HUDEP-2 (cell line): Measurements from ENCODE around the gene FHAD1.
A peak's percentile ranks its signal among the peaks of the same experiment; 100 is the strongest.
"Not testable (repeated sequence)": the region's sequence is repeated elsewhere in the genome, so short reads cannot be mapped to it uniquely, and the experiment has no call there.

Experiments
- DNase-seq, 76 experiments: peaks; one replicate each; lab custom pipeline; 2025; ENCODE audit not compliant: unreplicated experiment in 76 of 76; lab: John Stamatoyannopoulos, UW

FHAD1 gene

DNA sequence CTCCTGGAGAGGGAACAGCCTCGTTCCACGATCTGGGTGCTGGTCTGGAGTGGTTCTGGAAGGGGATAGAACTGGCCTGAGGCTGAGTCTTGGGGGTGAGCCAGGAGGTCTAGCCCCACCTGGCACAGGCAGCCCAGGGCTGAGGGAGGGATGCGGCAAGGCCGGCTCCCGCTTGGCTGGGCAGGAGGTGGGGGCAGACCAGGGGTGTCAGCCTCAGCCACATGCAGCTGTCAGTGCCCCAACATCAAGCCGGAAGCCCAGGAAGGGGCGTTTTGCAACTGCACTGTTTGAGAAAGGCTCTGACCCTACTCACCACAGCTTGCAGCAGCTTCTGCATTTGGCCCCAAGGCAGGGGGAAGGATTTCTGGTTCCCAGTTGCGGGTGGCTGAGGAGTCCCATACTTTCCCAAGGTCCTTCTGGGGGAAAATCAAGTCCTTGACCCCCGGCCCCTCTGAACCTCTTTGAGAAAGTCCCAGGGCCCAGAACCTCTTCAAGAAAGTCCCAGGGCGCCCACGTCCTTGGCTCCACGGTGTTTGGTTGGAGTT lies 164.6 kb downstream of the FHAD1 start:
- DNase-seq = peak in 3 of 76 experiments; percentile 5 to 25 (median 7)

DNA sequence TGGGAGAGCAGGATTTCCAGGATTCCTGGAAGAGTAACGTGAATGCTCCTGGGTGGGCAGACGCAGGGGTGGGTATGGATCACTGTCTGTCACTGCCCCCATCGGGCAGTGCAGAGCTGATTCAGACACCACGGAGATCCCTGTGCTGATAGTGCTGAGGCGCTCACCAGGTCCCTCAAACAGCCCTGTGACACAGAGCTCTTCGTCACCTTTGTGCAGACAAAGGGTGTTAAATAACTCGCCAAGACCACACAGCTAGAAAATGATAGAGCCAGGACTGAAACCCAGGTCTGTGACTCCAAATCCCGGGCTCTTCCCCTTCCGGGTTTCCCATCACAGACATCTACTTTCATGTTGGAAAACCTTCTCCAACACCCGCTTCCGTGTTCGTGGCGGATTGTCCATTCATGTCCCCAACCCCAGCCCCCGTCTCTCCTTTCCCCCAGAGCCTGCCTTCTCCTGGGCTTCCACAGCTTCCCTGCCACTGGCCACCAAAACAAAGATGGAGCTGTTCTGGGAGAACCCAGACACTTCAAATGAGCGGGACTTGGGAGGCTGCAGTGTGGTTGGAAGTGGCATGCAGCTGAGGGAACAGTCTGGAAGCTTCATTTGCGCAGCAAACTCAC lies 165.3 kb downstream of the FHAD1 start:
- DNase-seq = peak in 25 of 76 experiments; percentile 7 to 43 (median 23)

DNA sequence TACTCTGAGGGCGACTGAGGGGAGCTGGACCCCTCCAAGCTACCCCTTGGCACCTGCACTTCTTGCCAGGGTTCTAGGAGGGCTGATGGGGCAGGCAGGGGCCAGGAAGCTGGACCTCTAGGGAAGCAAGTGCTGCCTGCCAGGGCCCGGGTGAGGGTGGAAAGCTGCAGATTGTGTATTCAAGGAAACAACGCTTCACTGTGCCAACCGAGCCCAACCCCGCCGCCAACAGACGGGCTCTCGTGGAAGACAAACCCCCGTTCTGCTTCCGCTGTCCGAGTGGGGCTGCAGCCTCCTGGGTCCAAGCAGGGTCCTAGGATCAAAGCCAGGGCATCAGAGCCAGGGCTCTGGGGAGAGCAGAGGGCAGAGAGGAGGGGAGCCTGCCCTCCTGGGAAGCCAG lies 165.8 kb downstream of the FHAD1 start:
- DNase-seq = no peak

DNA sequence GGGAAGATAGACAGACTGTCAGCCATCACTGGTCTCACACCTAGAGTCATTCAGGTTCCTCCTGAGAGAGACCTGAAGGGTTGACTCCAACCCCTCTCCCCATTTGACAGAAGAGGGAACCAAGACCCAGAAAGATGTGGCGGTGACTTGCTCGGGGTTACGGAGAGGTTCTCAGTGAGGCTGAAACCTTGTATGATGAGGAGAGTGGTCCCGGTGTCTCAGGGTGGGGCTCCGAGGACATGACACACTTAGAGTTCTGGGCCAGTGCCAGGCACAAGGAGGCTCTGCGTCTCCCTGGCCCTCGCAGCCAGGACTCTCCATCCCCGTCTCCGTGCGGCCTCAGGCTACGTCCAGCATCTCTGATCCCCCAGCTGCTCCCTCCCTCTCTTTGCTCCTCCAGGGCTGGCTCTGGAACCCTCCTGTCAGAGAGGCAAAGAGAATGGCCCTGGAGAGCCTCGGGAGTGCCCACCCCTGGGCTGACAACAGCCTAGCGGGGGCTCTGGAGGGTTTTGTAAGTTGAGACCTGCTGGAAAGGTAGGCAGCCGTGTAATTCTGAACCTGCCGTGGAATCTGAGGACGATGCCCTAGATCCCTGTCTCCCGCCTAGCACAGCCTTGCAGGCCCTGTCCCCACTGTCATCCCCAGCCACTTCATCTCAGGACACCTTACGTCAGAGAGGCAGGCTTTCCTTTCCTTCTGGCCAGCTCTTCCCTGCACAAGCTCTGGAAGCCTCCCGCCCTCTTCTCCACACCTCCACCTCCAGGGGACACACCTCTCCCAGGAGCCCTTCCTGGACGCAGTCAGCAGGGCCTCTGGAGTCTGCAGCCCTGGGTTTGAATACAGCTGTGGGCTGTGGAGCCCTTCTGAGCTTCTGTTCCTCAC lies 166.8 kb downstream of the FHAD1 start:
- no peak for DNase-seq

DNA sequence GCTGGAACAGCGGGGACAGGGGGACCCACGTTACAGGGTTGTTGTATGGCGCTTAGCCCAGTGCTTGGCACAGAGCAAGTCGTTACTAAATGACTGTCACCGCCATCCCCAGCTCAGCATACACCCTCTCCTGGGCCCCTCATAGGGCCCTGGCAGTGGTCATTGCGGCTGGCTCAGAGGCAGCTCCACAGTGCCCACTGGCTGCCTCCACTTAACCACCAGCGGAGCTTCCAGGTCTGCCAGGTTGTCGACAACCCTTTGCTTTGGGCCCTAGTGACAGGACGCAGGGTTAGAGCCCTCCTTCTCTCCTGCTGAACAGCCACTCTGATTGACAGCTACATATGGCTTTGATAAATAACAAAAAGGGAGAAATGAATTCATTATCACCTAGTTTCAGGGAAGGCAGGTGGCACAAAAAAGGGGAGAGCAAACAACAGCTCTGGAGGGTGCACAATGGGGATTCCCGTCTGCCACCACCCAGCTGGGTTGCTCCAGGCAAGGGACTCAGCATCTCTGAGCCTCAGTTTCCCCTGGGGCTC lies 167.5 kb downstream of the FHAD1 start:
- DNase-seq = no peak

DNA sequence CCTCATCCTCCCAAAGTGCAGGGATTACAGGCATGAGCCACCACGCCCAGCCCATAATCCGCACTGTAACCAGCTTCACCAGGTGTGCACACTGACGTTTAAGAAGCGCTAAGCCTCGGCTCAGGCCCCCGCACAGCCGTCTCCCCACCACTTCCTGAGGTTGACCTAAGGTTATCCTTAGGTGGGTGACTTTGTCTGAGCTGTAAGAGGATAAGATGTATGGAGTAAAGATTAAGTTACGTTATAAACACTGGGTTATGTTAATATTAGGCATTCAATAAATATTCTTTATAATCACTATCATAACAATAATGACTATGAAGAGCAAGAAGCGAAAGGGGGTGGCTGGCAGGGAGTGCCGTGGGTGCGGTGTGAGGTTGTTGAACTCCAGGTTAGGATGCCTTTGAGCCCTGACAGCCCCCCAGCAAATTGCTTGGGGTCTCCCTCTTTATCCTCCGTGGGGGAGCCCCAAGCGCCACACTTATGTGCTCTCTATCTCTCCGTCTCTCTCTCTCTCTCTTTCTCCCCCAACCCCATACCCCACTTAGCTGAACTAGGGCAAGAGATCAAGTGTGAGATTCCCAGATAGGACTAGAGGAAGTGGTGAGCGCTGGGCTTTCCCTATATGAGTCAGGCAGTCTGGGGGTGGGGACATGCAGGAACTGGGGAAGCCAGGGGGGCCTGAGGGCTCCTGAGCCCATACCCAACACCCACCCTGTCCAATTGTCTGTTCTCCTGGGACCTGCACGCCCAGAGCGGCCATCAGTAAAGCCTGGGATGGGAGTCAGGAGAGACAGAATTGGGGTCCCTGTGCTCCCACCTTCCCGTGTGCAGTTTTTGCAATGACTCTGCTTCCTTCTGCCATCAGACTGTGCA lies 170.3 kb downstream of the FHAD1 start:
- peak in 17 of 76 experiments; percentile 2 to 31 (median 18) for DNase-seq

DNA sequence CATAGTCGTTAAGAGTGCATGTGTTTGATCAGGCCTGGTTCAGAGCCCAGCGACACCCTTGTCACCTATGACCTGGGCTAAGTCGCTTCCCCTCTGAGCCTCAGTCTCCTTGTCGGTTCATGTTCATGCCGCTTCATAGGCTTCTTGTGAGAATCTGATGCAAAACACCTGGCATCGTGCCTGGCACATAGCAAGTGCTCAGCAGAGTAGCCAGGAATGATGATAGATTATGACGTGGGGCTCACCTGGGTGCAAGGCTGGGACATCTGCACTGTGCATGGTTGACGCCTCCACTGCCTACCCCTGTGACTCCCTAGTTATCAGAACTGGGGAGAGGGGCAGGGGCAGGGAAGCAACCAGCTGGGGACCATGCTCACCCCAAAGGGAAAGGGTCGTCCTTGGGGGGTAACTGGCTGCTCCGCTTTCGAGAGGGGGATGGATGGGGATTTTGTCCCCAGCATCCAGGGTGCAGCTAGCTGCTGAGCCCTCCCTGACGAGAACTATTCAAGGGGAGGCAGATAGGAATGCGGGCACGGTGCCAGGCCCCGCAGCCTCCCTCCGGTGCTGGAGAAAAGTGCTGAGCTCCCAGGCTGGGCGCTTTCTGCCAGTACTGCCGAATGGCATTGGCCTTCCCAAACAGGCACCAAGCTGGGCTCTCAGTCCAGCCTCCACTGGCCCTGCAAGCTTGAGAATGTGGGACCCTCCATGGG lies 171.9 kb downstream of the FHAD1 start:
- peak in 16 of 76 experiments; percentile 7 to 37 (median 18) for DNase-seq

DNA sequence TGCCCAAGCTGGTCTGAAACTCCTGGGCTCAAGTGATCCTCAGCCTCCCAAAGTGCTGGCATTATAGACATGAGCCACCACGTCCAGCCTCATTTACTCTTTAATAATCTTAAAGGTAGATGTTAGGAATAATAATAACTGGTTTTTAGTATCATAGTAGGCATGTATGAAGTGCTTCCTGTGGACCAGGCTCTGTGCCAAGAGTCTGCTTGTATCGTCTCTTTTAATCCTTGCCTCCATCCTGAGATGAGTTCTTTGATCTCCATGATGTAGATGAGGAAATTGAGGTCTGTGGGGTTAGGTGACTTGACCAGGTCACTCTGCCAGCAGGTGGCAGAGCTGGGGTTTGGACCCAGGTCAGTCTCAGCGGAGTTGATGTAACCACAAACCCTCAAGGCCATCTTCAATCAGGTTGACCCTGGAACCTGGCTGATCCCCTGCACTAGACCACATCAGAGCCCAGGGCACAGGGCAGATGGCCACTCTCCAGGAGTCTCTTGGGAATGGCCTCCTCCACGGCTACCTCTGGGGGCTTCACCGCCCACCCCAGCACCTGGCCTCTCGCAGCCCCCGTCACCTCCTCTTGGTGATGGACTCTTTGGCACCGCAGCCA lies 173.9 kb downstream of the FHAD1 start:
- no peak for DNase-seq

DNA sequence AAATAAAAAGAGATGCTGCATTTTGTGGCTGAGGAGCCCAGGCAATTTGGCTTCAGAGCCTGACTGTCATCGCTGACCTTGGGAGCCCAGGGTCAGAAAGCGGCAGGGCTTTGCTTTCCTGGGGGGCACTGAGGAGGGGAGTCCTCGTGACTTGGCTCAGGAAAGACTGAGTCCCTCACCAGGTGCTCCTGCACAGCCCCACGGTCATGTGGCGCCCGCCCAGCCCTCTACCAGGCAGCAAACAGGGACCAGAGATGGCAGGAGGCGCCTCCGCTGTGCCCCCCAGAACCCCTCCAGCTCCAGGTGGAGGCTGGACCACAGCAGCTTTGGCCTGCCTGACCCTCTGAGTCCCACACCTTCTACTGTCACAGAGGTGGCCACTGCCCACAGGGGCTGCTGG lies 175.8 kb downstream of the FHAD1 start:
- DNase-seq = no peak

DNA sequence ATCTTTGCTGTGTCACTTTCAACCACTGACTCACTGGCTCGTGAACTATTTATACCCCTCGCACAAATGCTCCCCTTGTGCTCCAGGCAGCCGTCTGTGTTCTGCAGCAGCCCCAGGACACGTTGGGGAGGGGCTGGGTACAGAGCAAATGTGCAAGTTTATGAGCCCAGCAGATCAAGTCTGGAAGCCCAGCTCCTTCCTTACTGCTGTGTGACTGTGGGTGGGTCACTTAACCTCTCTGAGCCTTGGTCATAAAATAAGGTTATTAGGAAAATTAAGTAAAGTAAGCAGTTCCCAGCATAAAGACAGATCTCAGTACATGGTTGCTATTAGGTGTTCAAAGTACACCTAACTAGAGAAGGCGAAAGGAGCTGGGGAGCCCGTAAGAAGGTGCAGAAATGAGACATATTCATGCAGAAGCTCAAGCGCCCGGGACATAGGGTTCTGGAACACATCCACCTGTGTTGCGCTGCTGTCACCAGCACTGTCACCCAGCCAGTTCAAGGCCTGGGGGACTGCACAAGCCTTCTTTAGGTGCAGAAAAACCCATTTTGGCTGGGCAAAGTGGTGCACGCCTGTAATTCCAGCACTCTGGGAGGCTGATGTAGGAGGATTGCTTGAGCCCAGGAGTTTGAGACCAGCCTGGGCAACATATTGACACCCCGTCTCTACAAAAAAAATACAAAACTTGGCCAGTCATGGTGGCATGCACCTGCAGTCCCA lies 176.5 kb downstream of the FHAD1 start:
- DNase-seq = no peak

DNA sequence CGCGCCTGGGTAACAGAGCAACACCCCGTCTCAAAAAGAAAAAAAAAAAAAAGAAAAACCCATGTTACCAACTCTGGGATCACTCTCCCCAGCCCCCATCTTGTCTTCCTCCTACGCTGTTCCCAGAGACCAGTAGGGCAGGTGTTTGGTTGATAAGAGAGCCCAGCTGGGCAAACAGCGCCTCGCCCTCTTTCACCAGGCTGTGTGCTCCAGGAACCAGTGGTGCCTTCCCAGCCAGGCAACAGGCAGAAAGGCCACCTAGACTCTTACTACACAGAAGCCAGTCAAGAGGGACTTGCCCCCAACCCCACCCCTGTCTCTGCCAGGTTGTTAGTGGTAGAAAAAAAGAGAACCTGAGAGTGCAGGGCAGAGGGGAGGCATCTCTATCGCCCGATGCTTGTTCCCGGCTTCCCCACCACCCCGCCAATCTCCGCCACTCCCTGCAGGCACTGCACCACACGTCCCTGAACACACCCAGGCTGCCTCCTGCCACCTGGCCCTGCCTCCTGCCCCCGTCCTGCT lies 177.2 kb downstream of the FHAD1 start:
- peak in 75 of 76 experiments; percentile 24 to 94 (median 79) for DNase-seq

DNA sequence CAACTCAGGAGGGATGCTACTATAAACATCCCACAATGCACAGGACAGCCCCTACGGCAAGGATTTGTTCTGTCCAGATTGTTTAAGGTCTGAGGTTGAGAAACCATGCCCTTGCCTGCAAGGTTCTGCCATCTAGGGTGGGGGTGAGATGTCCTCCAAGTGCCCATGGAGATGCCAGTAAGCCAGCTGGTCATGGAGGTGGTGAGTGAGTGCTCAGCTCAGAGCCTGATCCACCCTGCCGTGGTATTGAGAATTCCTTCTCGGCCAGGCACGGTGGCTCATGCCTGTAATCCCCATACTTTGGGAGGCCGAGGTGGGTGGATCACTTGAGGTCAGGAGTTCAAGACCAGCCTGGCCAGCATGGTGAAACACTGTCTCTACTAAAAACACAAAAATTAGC lies 178.0 kb downstream of the FHAD1 start:
- DNase-seq = no peak

DNA sequence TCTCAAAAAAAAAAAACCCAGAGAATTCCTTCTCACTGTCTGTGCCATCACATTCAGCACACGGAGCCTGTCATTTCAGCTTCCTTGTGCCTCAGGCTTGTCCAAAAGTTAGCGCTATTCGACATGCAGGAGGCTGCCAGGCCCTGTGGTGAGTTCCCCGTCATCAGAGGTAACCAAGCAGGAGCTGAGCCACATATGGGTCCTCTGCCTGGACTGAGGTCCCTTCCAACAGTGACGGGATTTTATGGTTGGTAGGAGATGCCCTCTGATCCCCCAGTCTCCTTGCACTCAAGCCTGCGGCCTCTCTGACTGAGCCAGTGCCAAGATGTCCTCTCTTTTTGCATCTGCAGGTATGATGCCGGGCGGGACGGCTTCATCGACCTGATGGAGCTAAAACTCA lies 178.5 kb downstream of the FHAD1 start:
- no peak for DNase-seq

DNA sequence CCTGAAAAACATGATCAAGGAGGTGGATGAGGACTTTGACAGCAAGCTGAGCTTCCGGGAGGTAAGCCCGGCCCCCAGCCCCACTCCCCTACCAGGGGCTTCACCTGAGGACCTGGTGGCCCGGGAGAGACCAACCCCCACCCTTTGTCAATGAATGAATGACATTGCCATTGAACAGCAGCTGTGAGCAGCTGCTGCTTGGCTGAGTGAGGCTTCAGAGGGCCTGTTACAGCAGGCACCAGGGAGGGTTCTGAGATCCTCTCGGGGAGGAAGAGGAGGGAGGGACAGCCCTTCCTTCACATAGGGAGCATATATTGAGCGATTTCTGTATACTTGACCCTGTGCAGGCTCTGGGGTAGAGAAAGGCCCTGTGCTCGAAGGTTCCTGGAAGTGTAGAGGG lies 178.9 kb downstream of the FHAD1 start:
- DNase-seq = no peak

DNA sequence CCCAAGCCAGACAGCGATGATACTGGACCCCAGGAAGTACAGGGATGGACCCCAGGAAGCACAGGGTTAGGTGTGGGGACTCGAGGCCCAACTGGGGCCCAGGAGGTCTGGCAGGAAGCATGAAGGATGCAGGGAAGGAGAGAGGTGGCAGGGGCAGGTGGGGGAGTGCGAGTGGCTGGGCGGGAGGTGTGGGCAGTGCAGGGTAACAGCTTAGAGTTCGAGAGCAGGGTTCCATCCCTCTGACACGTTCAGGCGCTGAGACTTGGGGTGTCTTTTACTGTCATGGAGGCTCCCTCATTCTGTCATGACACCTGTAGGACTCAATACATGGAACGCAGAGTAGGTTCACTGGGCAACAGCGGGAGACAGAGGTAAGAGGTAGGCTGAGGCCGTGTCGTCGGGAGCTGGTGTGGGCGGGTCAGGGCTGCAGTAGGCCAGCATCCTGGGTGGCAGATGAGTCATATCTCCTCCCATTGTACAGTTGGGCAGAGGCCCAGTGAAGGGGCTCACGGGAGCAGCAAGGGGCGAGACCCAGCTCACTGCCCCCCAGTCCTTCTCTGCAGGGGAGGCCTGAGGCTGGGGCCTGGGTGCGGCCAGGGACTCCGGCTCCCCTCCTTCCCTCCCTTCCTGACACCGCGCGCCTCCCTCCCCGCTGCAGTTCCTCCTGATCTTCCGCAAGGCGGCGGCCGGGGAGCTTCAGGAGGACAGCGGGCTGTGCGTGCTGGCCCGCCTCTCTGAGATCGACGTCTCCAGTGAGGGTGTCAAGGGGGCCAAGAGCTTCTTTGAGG lies 179.7 kb downstream of the FHAD1 start:
- peak in 57 of 76 experiments; percentile 9 to 66 (median 43) for DNase-seq

DNA sequence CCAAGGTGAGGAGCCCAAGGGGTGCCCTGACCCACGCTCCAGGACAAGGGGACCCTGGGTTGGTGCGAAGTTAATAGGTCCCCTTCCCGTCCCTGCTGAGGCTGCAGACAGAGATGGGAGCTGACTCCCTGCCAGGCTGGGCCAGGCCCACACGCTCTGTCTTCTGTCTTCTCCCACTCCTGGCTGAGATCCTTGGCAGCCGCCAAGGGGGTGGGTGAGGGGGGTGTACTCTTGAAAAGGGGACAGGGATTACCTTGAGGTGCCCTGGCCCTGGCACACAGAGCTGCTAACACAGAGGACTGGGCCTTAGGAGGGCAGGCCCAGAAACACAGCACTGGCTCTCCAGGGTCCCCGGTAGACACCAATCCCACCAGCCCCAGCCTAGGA lies 180.2 kb downstream of the FHAD1 start:
- no peak for DNase-seq

DNA sequence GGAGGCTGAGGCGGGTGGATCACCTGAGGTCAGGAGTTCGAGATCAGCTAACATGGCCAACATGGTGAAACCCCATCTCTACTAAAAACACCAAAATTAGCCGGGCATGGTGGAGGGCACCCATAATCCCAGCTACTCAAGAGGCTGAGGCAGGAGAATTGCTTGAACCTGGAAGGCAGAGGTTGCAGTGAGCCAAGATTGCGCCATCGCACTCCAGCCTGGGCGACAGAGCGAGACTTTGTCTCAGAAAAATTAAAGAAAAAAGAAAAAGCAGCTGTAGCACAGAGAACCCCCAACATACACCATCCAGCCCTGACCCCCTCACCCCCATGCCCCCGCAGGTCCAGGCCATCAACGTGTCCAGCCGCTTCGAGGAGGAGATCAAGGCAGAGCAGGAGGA lies 181.2 kb downstream of the FHAD1 start:
- not testable (repeated sequence) for DNase-seq
